ENCODE results near the gene STAG2.
"Not testable (repeated sequence)": the region's sequence is repeated elsewhere in the genome, so short reads cannot be mapped to it uniquely, and the experiment has no call there.

Gene STAG2

DNA sequence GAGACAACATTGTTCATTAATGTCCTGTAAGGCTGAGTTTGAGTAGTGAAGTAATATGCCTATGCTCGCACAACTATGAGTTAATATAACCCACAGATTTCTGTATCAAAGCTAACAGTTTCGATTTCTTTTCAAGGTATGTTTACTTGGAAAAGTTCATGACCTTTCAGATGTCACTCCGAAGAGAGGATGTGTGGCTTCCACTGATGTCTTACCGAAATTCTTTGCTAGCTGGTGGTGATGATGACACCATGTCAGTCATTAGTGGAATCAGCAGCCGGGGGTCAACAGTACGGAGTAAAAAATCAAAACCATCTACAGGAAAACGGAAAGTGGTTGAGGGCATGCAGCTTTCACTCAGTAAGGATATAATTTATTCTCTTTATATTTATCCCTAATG, 124.9 kb downstream of the STAG2 start:
- DNase-seq (ENCODE audit: insufficient read length, low spot score) (no peak), FAIRE-seq (no peak)
- TF ChIP-seq POLR2A (IDR thresholded peaks at IDR 0.05; ENCODE audit: low read depth, low read length) = no peak
- TF ChIP-seq POU2F2 (IDR thresholded peaks at IDR 0.05; ENCODE audit: low read depth, low read length) = no peak
- no peak for TF ChIP-seq PAX5 (IDR thresholded peaks at IDR 0.05; ENCODE audit: insufficient read depth, low read length, severe bottlenecking)
- no peak for TF ChIP-seq SPI1 (IDR thresholded peaks at IDR 0.05; ENCODE audit: low read depth, low read length)

DNA sequence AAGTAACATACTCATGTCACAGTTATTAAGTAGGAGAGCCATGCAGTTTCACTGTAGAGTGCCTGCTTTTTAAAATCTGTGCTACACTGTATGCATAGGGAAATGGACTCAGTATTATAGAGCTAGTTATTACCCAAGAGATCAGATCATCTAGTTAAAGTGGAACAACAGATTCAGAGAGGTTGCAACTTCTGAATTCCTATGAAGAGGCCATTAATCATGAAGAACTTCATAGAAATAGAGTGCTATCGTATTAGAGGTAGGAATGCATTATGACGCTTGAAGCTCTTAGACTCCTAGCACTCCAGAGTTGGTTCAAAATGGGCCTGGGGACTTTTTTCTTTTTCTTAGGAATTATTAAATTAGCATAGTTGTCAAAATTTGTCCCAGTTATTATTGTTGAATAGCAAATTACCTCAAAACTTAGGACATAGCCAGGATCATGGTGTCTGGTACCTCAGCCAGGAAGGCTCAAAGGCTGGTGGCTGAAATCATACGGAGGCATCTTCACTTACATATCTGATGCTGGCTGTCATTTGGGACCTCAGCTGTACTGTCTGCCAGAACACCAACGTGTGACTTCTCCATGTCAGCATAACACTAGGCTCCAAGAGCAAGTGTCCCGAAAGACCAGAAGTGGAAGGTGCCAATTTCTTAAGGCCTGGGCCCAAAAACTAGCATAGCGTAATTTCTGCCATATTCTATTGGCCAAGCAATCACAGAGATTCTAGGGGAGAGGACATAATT, 125.7 kb downstream of the STAG2 start:
- DNase-seq (ENCODE audit: insufficient read length, low spot score) (no peak), FAIRE-seq (no peak)
- TF ChIP-seq POU2F2 (IDR thresholded peaks at IDR 0.05; ENCODE audit: low read depth, low read length) = no peak
- no peak for TF ChIP-seq POLR2AphosphoS5 (IDR thresholded peaks at IDR 0.05; ENCODE audit: low read depth, low read length)
- TF ChIP-seq TAF1 (IDR thresholded peaks at IDR 0.05; ENCODE audit: low read depth, low read length) = no peak
- TF ChIP-seq POLR2A (IDR thresholded peaks at IDR 0.05; ENCODE audit: low read depth, low read length) = no peak
- no peak for TF ChIP-seq SPI1 (IDR thresholded peaks at IDR 0.05; ENCODE audit: low read depth, low read length)
- no peak for TF ChIP-seq PAX5 (IDR thresholded peaks at IDR 0.05; ENCODE audit: insufficient read depth, low read length, severe bottlenecking)

DNA sequence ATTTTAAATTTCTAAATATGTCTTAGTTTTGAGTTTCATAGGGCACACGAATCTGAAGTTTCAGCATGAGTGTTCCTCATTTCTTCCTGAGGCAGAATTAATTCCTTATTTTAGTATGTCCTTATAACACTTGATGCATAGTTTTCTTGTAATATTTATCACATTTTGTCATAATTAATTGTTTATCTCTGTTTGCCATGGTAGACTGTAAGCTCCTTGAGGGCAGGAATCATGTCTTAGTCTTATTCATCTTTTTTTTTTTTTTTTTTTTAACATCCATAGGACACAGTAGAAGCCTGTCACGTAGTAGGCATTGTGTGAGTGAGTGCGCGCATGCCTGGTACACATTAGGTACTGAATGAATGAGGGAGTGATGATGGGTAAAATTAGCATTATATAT, 131.7 kb downstream of the STAG2 start:
- TF ChIP-seq TAF1 (IDR thresholded peaks at IDR 0.05; ENCODE audit: low read depth, low read length) (no peak), PAX5 (IDR thresholded peaks at IDR 0.05; ENCODE audit: insufficient read depth, low read length, severe bottlenecking) (no peak), POLR2AphosphoS5 (IDR thresholded peaks at IDR 0.05; ENCODE audit: low read depth, low read length) (no peak), POU2F2 (IDR thresholded peaks at IDR 0.05; ENCODE audit: low read depth, low read length) (no peak), SPI1 (IDR thresholded peaks at IDR 0.05; ENCODE audit: low read depth, low read length) (no peak), POLR2A (IDR thresholded peaks at IDR 0.05; ENCODE audit: low read depth, low read length) (no peak)
- no peak for FAIRE-seq
- DNase-seq (ENCODE audit: insufficient read length, low spot score) = no peak

DNA sequence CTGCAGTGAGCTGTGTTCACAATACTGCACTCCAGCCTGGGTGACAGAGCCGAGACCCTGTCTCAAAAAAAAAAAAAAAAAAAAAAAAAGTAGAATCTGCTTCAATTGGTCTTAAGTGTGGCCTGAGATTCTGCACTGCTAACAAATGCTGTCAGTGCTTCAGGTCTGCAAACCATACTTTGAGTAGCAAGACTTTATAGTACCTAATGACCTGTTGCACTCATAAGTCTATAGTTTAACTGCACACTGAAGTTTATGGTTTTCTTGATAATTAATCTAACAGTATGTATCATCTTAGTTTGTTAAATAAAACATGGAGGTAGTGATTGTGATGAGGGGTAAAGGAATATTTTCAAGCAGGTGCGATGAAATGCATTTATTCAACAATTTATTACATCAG, 135.6 kb downstream of the STAG2 start:
- TF ChIP-seq PAX5 (IDR thresholded peaks at IDR 0.05; ENCODE audit: insufficient read depth, low read length, severe bottlenecking) (no peak), SPI1 (IDR thresholded peaks at IDR 0.05; ENCODE audit: low read depth, low read length) (no peak)
- DNase-seq (ENCODE audit: insufficient read length, low spot score) (no peak), FAIRE-seq (no peak)

DNA sequence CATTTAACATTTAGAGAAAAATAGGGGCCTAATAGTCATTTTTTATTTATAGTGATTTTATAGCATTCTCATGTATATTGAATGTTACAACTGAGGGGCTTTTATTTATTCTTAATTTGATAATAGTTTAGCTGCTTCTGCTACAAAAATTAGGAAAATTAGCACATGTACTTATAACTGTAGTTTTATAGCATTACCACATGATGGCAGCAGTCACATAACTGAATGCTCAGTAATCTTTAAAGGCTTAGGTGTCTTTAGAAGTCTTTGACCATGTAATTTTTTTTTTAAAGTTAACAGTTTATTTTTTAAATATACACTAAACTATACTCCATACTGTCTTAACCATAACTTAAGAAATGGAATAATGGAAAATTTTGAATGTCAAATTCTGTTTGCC, 136.6 kb downstream of the STAG2 start:
- no peak for TF ChIP-seq SPI1 (IDR thresholded peaks at IDR 0.05; ENCODE audit: low read depth, low read length)
- TF ChIP-seq POLR2AphosphoS5 (IDR thresholded peaks at IDR 0.05; ENCODE audit: low read depth, low read length) = no peak
- no peak for TF ChIP-seq POLR2A (IDR thresholded peaks at IDR 0.05; ENCODE audit: low read depth, low read length)
- no peak for TF ChIP-seq PAX5 (IDR thresholded peaks at IDR 0.05; ENCODE audit: insufficient read depth, low read length, severe bottlenecking)
- no peak for TF ChIP-seq TAF1 (IDR thresholded peaks at IDR 0.05; ENCODE audit: low read depth, low read length)
- no peak for TF ChIP-seq POU2F2 (IDR thresholded peaks at IDR 0.05; ENCODE audit: low read depth, low read length)
- DNase-seq (ENCODE audit: insufficient read length, low spot score) (no peak), FAIRE-seq (no peak)

DNA sequence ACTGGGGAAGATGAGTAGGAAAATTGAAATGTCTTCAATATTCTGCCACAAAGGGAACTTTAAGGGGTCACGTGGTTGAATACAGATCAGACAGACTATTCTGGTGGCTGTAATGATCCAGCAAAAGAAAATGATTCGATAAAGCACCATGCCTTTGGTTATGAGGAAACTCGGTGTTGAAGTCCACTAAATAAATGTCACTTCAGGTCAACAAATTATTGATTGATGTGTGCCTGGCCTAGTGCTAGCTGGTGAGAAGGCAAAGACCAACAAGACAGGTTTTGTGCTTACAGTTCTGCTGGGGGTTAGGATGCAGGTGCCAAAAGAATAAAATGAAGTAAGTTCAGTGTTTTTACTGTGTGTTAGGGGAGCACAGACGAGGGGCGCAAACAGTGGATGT, 142.5 kb downstream of the STAG2 start:
- TF ChIP-seq POLR2AphosphoS5 (IDR thresholded peaks at IDR 0.05; ENCODE audit: low read depth, low read length) (no peak), TAF1 (IDR thresholded peaks at IDR 0.05; ENCODE audit: low read depth, low read length) (no peak), POU2F2 (IDR thresholded peaks at IDR 0.05; ENCODE audit: low read depth, low read length) (no peak), SPI1 (IDR thresholded peaks at IDR 0.05; ENCODE audit: low read depth, low read length) (no peak), PAX5 (IDR thresholded peaks at IDR 0.05; ENCODE audit: insufficient read depth, low read length, severe bottlenecking) (no peak), POLR2A (IDR thresholded peaks at IDR 0.05; ENCODE audit: low read depth, low read length) (no peak)
- no peak for FAIRE-seq
- no peak for DNase-seq (ENCODE audit: insufficient read length, low spot score)

DNA sequence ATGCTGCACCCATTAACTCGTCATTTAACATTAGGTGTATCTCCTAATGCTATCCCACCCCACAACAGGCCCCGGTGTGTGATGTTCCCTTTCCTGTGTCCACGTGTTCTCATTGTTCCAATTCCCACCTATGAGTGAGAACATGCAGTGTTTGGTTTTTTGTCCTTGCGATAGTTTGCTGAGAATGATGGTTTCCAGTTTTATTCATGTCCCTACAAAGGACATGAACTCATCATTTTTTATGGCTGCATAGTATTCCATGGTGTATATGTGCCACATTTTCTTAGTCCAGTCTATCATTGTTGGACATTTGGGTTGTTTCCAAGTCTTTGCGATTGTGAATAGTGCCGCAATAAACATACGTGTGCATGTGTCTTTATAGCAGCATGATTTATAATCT, 143.0 kb downstream of the STAG2 start:
- FAIRE-seq; DNase-seq (ENCODE audit: insufficient read length, low spot score): not testable (repeated sequence)

DNA sequence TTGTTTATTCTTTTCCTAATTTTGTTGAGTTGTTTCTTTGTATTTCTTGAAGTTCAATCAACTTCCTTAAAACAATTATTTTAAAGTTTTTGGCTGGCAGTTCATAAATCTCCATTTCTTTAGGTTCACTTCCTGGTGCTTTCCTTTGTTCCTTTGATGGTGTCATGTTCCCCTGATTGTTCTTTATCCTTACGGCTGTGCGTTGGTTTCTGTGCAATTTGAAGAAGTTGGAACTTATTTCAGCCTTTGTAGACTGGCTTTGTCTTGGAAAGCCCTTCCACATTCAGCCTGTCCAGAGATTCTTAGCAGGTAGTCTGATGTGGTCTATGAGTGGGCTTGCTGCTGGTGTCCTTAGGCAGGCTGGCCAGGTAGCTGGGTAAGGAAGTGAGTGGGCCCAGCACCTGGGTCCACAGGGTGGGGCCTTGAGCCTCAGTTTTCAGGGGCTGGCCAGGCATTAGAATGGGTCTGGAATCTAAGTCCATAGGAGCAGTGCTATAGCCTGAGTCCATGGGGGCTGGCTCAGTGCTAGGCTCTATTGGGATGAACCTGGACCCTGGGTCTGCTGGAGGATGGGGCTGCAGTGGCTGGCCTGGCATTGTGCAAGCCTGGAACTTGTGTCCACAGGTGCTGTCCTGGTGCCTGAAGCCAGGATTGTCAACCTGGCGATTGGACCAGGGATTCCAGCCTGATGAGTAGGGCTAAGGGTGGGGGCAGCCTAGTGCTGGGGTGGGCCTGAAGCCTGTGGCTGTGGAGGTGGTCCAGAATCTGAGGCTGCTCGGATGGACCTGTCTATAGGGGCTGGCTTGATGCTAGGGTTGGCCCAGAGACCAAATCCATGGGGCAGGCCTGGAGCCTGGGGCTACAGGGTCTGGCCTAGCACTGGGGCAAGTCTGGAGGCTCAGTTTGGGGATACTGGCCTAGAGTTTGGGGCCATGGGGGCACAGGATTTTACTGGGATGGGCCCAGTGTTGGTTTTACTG, 152.4 kb downstream of the STAG2 start:
- DNase-seq (ENCODE audit: insufficient read length, low spot score) (no peak), FAIRE-seq (peak; percentile 62)
- no peak for TF ChIP-seq SPI1 (IDR thresholded peaks at IDR 0.05; ENCODE audit: low read depth, low read length)
- TF ChIP-seq POLR2A (IDR thresholded peaks at IDR 0.05; ENCODE audit: low read depth, low read length) = no peak
- TF ChIP-seq POU2F2 (IDR thresholded peaks at IDR 0.05; ENCODE audit: low read depth, low read length) = no peak
- no peak for TF ChIP-seq TAF1 (IDR thresholded peaks at IDR 0.05; ENCODE audit: low read depth, low read length)
- no peak for TF ChIP-seq POLR2AphosphoS5 (IDR thresholded peaks at IDR 0.05; ENCODE audit: low read depth, low read length)
- TF ChIP-seq PAX5 (IDR thresholded peaks at IDR 0.05; ENCODE audit: insufficient read depth, low read length, severe bottlenecking) = no peak

DNA sequence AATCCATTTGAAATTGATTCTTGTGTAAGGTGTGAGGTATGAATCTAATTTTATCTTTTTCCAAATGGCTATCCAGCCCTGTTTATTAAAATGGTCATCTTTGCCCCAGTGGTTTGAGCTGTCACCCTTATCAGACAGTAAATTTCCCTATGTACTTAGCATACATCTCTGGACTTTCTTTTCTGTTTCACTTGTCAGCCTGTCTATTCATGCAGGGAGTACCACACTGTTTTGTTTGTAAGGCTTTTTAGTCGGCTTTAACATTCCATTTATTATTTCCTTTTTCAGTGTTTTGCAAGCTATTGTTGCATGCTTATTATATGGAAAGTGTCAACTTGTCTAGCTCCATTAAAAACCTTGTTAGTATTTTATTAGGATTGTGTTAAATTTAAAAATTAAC, 155.8 kb downstream of the STAG2 start:
- no peak for TF ChIP-seq TAF1 (IDR thresholded peaks at IDR 0.05; ENCODE audit: low read depth, low read length)
- TF ChIP-seq POLR2AphosphoS5 (IDR thresholded peaks at IDR 0.05; ENCODE audit: low read depth, low read length) = no peak
- TF ChIP-seq POLR2A (IDR thresholded peaks at IDR 0.05; ENCODE audit: low read depth, low read length) = no peak
- no peak for TF ChIP-seq PAX5 (IDR thresholded peaks at IDR 0.05; ENCODE audit: insufficient read depth, low read length, severe bottlenecking)
- no peak for TF ChIP-seq SPI1 (IDR thresholded peaks at IDR 0.05; ENCODE audit: low read depth, low read length)
- TF ChIP-seq POU2F2 (IDR thresholded peaks at IDR 0.05; ENCODE audit: low read depth, low read length) = no peak
- FAIRE-seq (peak; percentile 16), DNase-seq (ENCODE audit: insufficient read length, low spot score) (no peak)

Measured in GM12891 (cell line).